HG02938 (cell line): Measurements from ENCODE around the gene MTR.
"Not testable (repeated sequence)": the region's sequence is repeated elsewhere in the genome, so short reads cannot be mapped to it uniquely, and the experiment has no call there.

Experiments used
- ATAC-seq: cut with Tn5 transposase; IDR thresholded peaks from one replicate; pipeline ENCODE4 v1.9.1; 2021; ENCODE audit warnings: mild to moderate bottlenecking, moderate library complexity; ENCODE audit not compliant: unreplicated experiment

MTR gene

DNA sequence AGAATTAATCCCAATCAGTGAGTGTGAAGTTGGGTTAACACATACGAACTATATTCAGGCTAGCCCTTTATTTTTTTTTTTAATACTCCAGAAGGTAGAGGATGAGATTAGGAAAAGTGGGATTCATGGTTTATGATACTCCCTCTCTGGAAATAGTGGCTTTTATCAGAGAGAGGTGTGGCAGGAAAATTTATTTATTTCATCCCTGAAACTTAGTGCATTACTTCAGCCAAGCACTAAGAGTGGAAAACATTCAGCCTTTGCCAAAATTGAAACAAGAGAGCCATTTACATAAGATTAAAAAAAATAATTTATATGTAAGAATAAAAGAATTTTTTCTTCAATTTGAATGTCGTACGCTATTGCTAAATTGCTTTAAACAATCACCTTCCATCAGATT is 35.0 kb downstream of the MTR start:
- no peak for ATAC-seq

DNA sequence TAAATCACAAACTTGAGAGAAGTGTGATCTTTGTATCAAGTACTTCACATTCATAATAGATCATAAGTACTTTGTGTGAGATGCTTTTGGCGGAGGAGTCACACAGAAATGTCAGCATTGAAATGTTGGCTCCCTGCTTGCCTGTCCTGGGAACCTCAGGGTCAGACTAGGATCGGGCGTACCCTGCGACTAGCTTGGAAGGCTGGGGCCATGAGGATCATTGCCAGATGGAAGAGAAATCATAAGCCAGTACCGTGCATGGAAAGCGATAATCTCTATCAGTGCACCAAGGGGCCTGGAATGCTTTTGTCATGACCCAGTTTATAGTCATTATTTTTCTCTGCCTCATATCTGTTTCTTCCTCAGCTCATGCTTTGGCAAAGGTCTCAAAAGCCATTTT is 35.5 kb downstream of the MTR start:
- no peak for ATAC-seq

DNA sequence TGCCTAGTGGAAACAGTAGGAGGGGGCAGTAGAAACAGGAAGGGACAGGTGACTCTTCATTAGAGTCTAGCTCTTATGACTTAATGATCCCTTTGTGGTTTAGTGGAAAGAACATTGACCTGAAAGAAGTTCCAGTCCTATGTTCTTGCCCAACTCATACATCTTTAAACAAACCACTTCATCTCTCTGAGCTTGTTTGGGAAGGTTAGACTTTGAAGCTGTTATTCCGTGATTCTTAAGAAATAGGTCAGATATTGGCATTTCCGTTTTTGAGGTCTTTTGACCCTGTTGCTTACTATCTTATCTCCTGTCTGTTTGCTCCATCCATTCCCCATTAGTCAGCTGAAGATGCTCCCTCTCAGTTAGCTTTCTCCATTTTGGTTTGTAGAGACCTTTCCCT is 38.5 kb downstream of the MTR start:
- no peak for ATAC-seq

DNA sequence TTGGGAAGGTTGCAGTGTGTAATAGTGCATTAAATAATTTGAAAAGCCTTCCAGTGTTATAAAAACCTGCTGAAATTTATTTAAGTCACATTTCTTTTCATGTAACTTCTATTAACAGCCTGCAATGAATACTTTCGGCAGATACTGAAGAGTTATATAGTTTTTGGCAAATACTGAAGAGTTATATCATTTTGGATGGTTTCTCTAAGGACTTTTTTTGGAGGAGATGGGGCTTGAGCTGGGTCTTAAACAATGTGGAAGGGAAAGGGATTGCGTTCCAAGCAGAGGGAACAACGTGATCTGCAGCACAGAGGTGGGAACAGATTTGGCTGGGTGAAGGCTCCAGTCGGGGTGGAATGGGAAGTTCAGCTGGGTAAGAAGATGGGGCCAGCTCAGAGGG is 39.8 kb downstream of the MTR start:
- no peak for ATAC-seq

DNA sequence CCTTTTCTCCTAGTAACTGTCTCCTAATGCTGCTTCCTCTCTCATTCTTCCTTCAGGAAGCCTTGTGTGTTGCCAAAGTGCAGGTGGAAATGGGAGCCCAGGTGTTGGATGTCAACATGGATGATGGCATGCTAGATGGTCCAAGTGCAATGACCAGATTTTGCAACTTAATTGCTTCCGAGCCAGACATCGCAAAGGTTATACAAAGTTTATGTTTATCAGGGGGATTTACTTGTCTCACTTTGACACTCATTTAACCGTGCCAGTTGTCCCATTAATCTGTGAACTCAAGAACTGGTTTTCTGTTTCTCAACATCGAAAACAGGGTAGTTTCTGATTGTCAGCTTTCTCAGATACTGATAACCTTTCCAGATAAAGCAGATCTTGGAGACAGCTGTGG is 40.4 kb downstream of the MTR start:
- no peak for ATAC-seq

DNA sequence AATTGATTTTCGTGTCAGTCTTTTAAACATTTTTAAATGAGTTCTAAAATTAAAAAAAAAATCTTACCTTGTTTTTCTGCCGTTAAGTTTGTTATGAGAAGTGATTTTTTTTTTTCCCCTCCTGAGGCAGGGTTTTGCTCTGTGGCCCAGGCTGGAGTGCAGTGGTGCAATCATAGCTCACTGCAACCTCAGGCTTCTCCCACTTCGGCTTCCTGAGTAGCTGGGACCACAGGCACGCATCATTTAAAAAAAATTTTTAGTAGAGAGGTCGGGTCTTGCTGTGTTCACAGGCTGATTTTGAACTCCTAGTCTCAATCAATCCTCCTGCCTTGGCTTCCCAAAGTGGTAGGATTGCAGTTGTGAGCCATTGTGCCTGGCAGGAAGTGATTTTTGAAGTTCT is 41.1 kb downstream of the MTR start:
- ATAC-seq = no peak

DNA sequence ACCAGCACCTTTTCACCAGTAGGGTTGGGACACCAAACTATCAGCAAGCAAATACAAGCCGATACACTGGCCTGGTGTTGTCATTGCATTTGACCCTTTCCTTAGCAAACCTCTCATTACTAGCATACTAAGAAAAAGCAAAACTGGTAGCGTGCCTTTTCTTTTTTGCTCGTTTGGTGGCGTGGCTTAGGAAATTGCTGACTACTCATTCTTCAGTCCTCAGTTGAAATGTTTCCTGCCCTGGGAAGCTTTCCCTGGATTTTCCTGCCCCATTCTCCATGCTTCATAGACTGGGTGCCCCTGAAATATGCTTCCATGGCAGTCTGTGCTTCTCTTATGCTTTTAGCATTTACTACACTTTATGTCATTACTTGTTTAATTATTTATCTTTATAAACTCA is 42.0 kb downstream of the MTR start:
- ATAC-seq = no peak

DNA sequence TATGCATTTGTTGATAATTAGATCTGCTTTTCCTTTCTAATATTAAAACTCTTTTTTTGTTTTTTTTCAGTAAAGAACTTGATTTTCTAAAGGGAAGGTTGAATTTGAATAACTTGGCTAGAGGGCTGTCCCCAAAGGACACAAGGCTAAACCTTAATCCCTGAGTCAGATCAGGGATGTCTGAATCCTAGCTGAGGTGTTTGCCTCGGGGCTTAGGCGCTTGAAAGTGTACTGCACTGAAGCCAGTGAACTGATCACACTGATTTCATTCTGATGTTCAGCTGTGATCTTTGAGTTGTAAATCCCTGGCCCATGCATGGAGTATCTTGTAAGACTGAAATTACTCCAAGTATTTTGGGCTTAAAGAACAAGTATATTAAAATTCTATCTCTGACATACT is 42.8 kb downstream of the MTR start:
- no peak for ATAC-seq

DNA sequence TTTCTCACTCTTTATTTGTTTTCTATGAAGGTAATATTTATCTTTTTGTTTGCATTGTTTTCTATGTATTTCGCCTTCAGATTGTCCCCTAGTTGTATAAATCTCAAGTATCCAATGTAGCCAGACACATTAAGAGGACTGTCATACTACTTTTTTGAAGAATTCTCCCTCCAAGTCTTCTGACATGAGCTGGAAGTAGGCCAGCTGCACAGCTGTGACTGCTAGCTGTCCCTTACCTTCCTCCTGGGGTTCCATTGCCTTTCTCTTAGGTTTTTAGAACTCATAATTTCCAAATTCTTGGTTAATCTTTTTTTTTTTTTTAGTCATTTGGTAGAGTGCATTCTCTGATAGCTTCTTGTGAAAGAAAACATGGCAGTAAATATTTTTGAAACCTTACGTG is 46.2 kb downstream of the MTR start:
- ATAC-seq = no peak

DNA sequence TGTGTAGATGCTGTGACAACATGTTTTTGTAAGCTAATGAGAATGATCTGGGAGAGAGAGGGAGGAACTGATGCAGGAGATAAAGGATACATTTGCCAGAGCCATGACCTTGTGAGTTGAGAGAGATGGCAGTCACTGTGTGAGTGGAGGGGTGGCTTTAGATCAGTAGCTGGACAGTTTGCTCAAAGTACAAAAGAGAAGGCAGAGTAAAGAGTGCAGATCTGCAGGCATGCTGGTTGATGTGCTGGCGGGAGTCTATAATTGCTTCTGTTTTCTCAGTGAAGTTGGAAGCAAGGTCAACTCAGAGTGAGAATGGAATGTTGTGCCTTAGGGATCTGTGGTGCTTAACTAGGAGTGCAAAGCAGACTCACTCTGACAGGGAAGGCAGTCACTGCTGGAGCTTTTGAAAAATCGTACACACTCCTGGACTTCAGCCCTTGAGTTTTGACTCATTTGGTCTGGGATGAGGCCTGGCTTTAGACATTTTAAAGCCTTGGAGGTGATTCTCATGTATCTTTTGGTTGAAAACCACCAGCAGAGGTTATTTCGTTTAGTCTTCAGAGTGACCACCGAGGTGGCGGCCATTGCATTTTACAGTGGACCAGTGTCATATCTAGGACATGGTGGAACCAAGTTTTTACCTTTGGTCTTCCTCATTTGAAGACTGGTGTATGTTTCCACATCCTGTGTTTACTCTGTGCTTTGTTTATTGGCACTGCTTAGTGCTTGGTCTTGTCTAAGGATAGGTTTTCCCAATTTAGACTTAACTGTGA is 49.6 kb downstream of the MTR start:
- ATAC-seq = no peak

DNA sequence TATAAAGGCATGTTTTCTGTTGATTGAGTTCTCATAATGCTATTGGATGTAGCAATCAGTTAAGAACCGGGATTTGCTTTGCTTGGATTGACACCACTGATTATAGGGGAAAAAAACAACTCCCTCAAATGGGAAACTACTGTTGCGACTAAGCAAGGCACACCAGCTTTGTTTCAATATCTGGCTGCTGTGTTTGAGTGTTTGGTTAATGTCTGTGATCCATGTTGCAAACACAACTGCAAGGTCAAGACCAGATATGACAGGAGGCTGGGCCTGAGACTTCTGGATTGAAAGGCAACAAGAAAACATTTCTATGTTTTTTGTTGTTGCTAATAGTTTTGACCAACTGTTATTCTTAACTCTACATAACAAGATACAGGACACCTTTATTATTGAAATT is 50.7 kb downstream of the MTR start:
- ATAC-seq = no peak

DNA sequence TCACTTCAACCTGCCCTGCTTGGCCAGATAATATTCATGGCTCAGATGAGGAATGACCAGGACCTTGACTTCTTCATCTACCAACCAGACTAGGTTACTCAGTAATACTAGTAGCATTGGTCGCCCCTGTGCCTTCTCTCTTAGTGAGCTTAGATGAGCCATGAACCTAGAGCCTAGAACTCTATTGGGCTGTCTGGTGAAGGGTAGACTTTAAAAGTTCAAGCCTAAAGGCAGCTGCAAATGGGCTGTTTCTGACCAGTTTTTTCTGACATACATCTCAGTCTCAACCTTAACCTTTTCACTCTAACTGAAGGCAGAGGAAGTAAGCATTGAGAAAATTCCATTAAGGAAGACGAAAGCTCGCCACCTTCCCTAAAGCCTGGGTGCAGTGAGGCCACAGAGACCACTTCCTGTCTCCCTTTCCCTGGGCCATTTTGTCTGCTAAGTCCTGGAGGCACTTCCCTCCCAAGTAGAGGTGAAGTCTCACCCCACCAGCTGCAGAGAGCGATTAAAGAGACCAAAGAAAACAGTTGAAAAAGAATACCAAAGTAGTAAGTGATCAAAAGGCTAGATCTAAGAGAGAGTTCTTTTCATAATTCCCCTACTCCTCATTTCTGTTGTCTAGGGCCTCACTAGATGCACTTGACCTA is 53.3 kb downstream of the MTR start:
- ATAC-seq = no peak

DNA sequence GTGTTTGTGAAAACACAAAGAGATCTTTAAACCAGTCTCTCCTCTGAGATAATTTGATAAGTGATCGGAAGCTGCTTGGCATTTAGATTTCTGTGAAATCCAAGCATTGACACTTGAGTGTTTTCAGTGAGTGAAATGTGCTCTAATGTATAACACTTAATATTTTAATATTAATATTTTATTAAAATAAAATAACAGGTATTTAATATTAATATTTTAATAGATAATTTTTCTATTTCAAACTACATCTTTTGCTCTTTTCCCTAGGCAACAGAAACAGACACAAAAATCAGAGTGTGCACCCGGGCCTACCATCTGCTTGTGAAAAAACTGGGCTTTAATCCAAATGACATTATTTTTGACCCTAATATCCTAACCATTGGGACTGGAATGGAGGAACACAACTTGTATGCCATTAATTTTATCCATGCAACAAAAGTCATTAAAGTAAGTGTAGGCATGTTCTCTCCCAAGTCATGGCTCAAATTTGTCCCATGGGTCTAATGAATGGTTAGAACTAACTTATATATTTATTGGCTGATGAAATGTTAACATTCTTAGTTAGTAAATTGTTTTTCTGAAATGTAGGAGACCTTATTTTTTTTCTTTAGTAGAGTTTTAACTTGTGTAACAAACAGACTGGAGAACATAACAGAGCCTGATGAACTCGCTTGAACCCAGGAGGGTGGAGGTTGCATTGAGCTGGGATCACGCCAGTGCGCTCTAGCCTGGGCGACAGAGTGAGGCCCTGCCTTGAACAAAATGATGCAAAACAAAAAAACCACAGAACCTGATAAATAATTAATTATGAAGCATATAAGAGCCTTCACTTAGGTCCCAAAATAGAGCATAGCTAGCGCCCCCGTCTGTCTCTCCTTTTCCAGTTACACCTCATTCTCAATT is 55.2 kb downstream of the MTR start:
- ATAC-seq = no peak

DNA sequence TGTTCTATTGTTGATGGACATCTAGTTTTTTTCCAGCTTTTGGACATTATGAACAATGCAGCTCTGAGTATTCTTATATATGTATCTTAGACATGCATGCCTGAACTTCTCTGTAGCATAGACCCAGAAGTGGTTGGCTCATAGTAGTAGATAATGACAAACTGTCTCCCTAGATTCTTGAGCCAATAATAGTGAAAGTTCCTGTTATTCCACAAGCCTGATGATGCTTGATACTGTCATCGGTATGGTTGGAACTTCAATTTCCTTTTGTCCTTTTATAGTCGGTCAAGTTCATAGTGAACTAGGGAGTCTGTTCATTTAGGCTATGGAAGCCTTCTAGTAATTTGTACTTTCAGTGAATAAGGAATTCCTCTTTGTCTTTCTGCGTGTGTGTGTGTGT is 56.8 kb downstream of the MTR start:
- no peak for ATAC-seq

DNA sequence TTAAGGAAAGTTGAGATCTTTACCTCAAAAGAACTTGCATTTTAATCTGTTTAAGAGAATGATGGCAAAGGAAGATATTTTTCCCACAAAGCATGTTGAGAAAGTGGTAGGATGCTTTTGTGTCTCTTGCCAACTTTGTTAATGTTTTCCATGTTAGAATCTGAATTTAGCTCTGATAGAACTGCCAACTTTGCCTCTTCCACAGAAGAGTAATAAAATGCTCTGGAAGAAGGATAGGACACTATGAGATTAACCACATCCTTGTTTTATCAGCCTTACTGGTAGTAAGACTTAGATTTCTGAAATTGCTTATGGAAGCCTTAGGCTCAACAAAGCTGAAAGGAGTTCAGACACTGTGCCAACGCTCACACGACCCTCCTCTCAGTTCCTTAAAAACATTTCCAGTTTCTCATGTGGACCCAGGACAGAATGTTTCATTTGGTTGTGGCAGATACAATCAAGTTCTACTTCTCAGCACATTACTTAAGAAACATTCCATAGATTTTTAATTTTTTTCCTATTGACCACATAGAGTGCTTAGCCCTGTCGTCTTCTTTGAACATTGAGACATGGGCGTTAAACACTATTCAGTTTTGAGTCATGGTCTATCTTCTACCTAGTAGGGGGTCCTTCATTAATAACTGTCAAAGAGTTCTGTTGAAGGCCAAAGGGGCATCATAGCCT is 59.0 kb downstream of the MTR start:
- ATAC-seq = no peak

DNA sequence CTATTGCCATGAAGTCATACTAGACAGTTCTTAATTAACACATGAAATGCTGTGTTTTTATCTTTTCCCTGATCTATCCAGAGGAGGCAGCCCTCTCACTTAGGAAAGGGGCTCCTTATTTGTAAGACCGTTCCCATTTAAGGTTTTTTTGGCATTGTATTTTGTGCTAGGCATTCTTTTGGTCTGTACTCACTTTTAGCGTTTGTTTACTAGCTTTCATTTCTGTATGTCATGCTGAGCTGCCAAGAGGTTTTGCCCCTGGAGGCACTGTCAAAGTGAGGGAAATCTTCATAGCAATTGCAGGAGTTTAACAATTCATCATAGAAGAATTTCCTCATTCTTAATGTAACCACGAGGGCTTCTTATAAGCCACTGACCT is 59.5 kb downstream of the MTR start:
- ATAC-seq = no peak

DNA sequence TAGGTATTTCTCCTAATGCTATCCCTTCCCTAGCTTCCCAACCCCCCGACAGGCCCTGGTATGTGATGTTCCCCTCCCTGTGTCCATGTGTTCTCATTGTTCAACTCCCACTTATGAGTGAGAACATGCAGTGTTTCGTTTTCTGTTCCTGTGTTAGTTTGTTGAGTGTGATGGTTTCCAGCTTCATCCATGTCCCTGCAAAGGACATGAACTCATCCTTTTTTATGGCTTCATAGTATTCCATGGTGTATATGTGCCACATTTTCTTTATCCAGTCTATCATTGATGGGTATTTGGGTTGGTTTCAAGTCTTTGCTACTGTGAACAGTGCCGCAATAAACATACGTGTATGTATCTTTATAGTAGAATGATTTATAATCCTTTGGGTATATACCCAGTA is 61.6 kb downstream of the MTR start:
- ATAC-seq = not testable (repeated sequence)

DNA sequence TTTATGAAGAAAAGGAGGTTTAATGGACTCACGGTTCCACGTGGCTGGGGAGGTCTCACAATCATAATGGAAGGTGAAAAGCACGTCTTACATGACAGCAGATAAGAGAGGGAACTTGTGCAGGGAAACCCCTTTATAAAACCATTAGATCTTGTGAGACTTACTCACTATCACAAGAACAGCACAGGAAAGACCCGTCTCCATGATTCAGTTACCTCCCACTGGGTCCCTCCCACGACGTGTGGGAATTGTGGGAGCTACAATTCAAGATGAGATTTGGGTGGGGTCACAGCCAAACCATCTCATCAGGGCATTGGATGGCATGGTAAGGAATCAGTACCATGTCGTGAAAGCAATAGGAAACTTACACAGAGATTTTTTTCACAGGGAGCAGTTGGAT is 63.1 kb downstream of the MTR start:
- no peak for ATAC-seq

DNA sequence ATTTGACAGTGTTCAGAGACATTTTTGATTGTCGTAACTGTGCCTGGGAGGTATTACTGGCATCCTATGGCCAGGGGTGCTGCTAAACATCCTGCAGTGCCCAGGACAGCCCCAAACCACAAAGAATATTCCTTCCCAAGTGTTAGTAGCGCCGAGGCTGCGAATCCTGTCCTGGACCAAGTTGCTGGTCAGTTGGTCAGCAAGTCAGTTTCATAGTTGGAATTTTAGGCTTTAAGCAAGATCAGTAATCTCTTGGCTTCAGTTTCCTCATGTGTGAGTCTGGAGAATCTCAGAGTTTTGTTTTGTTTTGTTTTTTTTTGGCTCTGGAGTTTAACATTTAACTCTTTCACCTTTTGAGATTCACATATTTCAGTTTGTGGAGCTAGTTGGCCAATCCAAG is 65.0 kb downstream of the MTR start:
- no peak for ATAC-seq

DNA sequence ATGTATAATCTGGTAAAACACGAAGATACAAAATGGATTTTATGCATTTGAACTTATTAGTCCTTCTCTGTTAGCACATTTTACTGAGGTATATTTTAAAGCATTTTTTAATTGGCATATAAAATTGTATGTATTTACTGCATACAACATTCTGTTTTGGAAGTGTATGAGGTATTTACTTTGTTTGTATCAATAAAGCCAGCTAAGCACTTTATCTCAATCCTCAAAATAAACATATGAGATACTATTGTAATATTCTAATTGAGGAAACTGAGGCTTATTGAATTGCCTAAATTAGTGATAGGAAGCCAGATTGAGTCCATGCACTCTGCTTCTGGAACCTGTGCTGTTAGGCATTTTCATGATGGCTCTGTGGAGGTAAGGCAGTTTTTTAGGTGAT is 65.6 kb downstream of the MTR start:
- no peak for ATAC-seq

DNA sequence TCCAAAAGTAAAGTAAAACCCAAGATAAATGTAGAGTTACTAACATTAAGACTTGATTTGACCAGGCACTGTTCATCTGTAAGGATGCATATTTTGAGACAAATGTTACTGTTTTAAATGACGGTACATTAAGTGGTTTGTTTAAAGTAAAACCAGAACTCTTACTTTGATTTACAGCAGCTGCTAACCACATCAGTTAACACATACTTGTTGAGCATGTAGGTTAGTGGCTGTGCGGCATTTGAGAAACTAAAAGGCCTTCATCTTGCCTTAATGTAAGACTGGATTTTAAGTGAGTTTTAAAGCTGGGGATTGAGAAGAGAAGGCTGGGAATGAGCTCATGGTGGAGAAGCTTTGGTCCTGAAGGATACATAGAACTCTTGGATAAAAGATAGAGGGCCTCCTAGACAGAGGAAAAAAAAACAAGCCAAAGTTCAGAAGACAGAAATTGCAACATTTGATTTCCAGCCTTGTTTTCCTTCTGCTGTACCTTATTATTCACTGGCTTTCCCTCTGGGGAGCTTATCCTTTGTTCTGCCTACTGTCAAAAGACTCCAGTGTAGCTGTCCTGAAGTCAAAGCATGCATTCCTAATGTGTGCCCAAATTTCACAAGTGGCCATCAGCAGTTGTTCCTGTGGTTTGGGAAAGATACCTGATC is 66.6 kb downstream of the MTR start:
- ATAC-seq = no peak
